Measurements from ENCODE around the gene YIF1B.
"Not testable (repeated sequence)": the region's sequence is repeated elsewhere in the genome, so short reads cannot be mapped to it uniquely, and the experiment has no call there.

YIF1B gene

DNA sequence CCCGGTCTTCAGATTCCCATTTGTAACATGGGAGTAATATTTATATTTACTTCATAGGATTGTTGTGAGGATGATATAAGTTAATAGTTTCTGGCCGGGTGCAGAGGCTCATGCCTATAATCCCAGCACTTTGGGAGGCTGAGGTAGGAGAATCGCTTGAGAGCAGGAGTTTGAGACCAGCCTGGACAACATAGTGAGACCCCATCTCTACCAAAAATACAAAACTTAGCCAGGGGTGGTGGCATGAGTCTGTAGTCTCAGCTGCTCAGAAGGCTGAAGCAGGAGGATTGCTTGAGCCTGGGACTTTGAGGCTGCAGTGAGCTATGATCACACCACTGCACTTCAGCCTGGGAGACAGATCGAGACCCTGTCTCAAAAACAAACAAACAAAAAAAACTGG, 31.1 kb upstream of the YIF1B start:
- Histone ChIP-seq H4K20me1 (ENCODE audit: insufficient read depth) (no peaks in the 10 kb centered on the region), H3K4me3 (IDR thresholded peaks at IDR 0.05; ENCODE audit: insufficient read depth, low read depth, low read length) (no peak overlapping the region), H3K27me3 (ENCODE audit: insufficient read depth, low read depth) (no peaks in the 10 kb centered on the region), H2AFZ (ENCODE audit: low read depth) (no peak overlapping the region), H3K9ac (no peak overlapping the region), H3K79me2 (ENCODE audit: insufficient read depth, low read depth) (no peaks in the 10 kb centered on the region), H3K4me1 (ENCODE audit: low read depth, poor library complexity, severe bottlenecking) (no peaks in the 10 kb centered on the region), H3K27ac (no peak overlapping the region), H3K36me3 (ENCODE audit: insufficient read depth) (no peaks in the 10 kb centered on the region), H3K4me2 (no peak overlapping the region)
- TF ChIP-seq, protein P1, sequence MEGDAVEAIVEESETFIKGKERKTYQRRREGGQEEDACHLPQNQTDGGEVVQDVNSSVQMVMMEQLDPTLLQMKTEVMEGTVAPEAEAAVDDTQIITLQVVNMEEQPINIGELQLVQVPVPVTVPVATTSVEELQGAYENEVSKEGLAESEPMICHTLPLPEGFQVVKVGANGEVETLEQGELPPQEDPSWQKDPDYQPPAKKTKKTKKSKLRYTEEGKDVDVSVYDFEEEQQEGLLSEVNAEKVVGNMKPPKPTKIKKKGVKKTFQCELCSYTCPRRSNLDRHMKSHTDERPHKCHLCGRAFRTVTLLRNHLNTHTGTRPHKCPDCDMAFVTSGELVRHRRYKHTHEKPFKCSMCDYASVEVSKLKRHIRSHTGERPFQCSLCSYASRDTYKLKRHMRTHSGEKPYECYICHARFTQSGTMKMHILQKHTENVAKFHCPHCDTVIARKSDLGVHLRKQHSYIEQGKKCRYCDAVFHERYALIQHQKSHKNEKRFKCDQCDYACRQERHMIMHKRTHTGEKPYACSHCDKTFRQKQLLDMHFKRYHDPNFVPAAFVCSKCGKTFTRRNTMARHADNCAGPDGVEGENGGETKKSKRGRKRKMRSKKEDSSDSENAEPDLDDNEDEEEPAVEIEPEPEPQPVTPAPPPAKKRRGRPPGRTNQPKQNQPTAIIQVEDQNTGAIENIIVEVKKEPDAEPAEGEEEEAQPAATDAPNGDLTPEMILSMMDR (conservative IDR thresholded peaks at IDR 0.05; ENCODE audit: low read depth, low read length), result no peak

DNA sequence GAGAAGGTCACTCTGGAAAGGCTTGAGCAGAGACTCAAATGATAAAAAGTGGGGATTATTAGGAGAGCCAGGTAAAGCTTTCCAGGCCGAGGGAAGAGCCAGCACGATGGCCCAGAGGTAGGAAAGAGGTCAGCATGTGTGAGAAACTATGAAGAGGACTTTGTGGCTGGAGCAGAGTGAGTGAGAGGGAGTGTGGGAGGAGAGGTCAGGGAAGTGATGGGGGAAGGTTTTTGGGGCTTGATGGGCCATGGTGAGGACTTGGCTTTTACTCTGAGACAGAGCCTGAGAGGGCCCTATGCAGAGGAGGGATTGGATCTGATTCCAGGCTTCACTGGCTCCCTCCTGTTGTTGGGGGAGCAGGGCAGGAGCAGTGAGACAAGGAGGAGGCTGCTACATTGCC, 25.2 kb upstream of the YIF1B start:
- TF ChIP-seq, protein P1 (conservative IDR thresholded peaks at IDR 0.05; ENCODE audit: low read depth, low read length), result no peak
- no peak overlapping the region for H3K27ac ChIP-seq
- no peaks in the 10 kb centered on the region for H3K36me3 ChIP-seq (ENCODE audit: insufficient read depth)

DNA sequence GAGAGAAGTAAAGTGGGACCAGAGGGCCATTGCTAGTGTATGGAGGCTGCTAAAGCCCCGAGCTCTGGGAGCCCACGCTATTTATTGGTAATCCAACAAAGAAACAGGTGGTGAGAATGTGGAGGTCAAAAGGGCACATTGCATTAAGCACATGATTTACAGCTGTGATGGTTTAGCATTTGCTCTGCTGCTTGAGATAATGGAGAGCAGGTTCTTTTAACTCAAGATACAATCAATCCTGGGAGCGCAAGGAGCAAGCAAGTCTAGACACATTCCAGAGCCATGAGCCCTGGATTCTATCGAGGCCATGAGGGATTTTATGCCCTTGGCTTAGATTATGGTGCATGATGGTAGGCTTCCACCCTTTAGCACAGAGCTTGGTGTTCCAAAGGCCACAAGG, 23.3 kb upstream of the YIF1B start:
- not testable (repeated sequence) for H3K4me2 ChIP-seq

More for the DNA sequence above, 25.2 kb upstream of the YIF1B start:
- H3K4me1 ChIP-seq (ENCODE audit: low read depth, poor library complexity, severe bottlenecking), result peaks cover 6% of the 10 kb centered on the region
- no peaks in the 10 kb centered on the region for H3K27me3 ChIP-seq (ENCODE audit: insufficient read depth, low read depth)
- no peaks in the 10 kb centered on the region for H4K20me1 ChIP-seq (ENCODE audit: insufficient read depth)
- no peak overlapping the region for H3K9ac ChIP-seq
- no peak overlapping the region for H3K4me3 ChIP-seq (IDR thresholded peaks at IDR 0.05; ENCODE audit: insufficient read depth, low read depth, low read length)
- H3K4me2 ChIP-seq, result no peak overlapping the region
- no peak overlapping the region for H2AFZ ChIP-seq (ENCODE audit: low read depth)
- H3K79me2 ChIP-seq (ENCODE audit: insufficient read depth, low read depth), result no peaks in the 10 kb centered on the region

DNA sequence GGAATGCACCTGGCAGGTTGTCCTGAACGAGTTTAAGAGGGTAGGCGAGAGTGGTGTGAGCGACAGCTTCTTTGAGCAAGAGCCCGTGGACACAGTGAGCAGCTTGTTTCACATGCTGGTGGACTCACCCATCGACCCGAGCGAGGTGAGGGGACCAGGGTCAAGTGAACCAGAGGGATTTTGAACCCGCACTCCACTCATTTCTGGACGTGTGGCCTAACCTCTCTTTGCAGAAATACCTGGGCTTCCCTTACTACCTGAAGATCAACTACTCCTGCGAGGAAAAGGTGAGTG, 21.6 kb upstream of the YIF1B start:
- no peak overlapping the region for H3K9ac ChIP-seq
- H3K79me2 ChIP-seq (ENCODE audit: insufficient read depth, low read depth), result no peaks in the 10 kb centered on the region
- no peak overlapping the region for H3K4me3 ChIP-seq (IDR thresholded peaks at IDR 0.05; ENCODE audit: insufficient read depth, low read depth, low read length)
- H3K36me3 ChIP-seq (ENCODE audit: insufficient read depth), result no peaks in the 10 kb centered on the region
- H4K20me1 ChIP-seq (ENCODE audit: insufficient read depth), result no peaks in the 10 kb centered on the region
- H3K27me3 ChIP-seq (ENCODE audit: insufficient read depth, low read depth), result no peaks in the 10 kb centered on the region
- H2AFZ ChIP-seq (ENCODE audit: low read depth), result peak overlapping the region; percentile 99; the same call in 1 of the 2 replicates
- H3K27ac ChIP-seq, result no peak overlapping the region
- TF ChIP-seq, protein P1 (conservative IDR thresholded peaks at IDR 0.05; ENCODE audit: low read depth, low read length), result no peak
- peaks cover 6% of the 10 kb centered on the region for H3K4me1 ChIP-seq (ENCODE audit: low read depth, poor library complexity, severe bottlenecking)
- H3K4me2 ChIP-seq, result peak overlapping the region; percentile 89

More for the DNA sequence above, 23.3 kb upstream of the YIF1B start:
- H3K9ac ChIP-seq; H3K4me3 ChIP-seq (IDR thresholded peaks at IDR 0.05; ENCODE audit: insufficient read depth, low read depth, low read length); H3K79me2 ChIP-seq (ENCODE audit: insufficient read depth, low read depth); H3K27ac ChIP-seq; H3K36me3 ChIP-seq (ENCODE audit: insufficient read depth); H3K4me1 ChIP-seq (ENCODE audit: low read depth, poor library complexity, severe bottlenecking); H4K20me1 ChIP-seq (ENCODE audit: insufficient read depth); H2AFZ ChIP-seq (ENCODE audit: low read depth); H3K27me3 ChIP-seq (ENCODE audit: insufficient read depth, low read depth): not testable (repeated sequence)

DNA sequence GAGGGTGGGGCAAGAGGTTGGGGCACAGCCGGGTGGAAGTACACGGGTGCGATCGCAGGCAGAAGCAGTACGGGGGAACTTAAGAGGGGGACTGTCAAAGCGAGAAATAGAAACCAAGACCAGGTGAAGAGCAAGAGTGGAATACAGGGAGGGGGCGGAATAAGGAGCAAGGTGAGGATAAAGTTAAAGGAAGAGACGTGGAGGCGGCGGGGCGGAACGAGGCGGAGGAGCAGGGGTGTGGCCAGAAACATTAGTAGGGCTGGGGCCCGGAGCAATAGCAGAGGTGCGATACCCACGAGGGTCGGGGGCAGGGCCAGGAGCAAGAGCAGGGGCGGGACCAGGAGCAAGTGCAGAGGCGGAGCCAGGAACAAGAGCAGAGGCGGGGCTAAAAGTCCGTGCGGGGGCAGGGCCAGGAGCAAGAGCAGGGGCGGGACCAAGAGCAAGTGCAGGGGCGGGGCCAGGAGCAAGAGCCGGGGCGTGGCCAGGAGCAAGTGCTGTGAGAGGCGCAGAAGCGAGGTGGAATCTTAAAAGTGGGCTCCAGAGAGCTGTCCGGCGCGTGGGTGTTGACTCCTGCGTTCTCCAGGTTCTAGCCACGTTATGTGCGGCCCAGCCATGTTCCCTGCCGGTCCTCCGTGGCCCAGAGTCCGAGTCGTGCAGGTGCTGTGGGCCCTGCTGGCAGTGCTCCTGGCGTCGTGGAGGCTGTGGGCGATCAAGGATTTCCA, 21.1 kb upstream of the YIF1B start:
- Histone ChIP-seq H3K27me3 (ENCODE audit: insufficient read depth, low read depth) (no peaks in the 10 kb centered on the region), H3K36me3 (ENCODE audit: insufficient read depth) (no peaks in the 10 kb centered on the region), H4K20me1 (ENCODE audit: insufficient read depth) (no peaks in the 10 kb centered on the region), H3K27ac (peak overlapping the region; percentile 56), H3K4me1 (ENCODE audit: low read depth, poor library complexity, severe bottlenecking) (peaks cover 6% of the 10 kb centered on the region), H3K4me3 (IDR thresholded peaks at IDR 0.05; ENCODE audit: insufficient read depth, low read depth, low read length) (no peak overlapping the region), H2AFZ (ENCODE audit: low read depth) (peak overlapping the region; percentile 99), H3K9ac (peak overlapping the region; percentile 39; the same call in 1 of the 2 replicates), H3K79me2 (ENCODE audit: insufficient read depth, low read depth) (no peaks in the 10 kb centered on the region), H3K4me2 (peak overlapping the region; percentile 89)
- TF ChIP-seq, protein P1 (conservative IDR thresholded peaks at IDR 0.05; ENCODE audit: low read depth, low read length), result no peak
